Measurements from ENCODE around the gene CNN2. TPM values are rescaled to one million over a fixed set of nuclear protein-coding genes. Genes with fewer than 3 reads are reported as not detected.

CNN2 gene
- total and polyA plus RNA-seq, 2 of the 13 experiments (the other 11 are each of a cell fraction or from before 2014, with no cell fraction given) = 63.6 to 70.0 TPM

GRCh38 chr19:991932-992669 lies 34.3 kb upstream of the CNN2 start (continued):
- TF ChIP-seq ZNF639 (CRISPR knock-in tag; conservative IDR thresholded peaks at IDR 0.05) (no peak), ZNF24 (IDR thresholded peaks at IDR 0.05) (no peak), CBX1 (IDR thresholded peaks at IDR 0.05; ENCODE audit: low read depth) (no peak), ZNF530 (CRISPR knock-in tag; IDR thresholded peaks at IDR 0.05; ENCODE audit: low read depth) (no peak), SCMH1 (CRISPR knock-in tag; IDR thresholded peaks at IDR 0.05; ENCODE audit: borderline replicate concordance) (no peak), KLF16 (CRISPR knock-in tag; IDR thresholded peaks at IDR 0.05) (no peak), YEATS2 (CRISPR knock-in tag; IDR thresholded peaks at IDR 0.05; ENCODE audit: borderline replicate concordance) (no peak), NFRKB (IDR thresholded peaks at IDR 0.05) (no peak), SAFB2 (CRISPR knock-in tag; IDR thresholded peaks at IDR 0.05; ENCODE audit: borderline replicate concordance, low read depth) (no peak), ZNF615 (CRISPR knock-in tag; IDR thresholded peaks at IDR 0.05; ENCODE audit: borderline replicate concordance) (no peak), RXRA (CRISPR knock-in tag; IDR thresholded peaks at IDR 0.05) (peak; percentile 37; the same call in 1 of the 2 replicates), MIXL1 (CRISPR knock-in tag; IDR thresholded peaks at IDR 0.05) (no peak), TFE3 (CRISPR knock-in tag; IDR thresholded peaks at IDR 0.05) (no peak), MTF2 (CRISPR knock-in tag; IDR thresholded peaks at IDR 0.05; ENCODE audit: borderline replicate concordance) (no peak), ZNF331 (CRISPR knock-in tag; IDR thresholded peaks at IDR 0.05) (no peak), SP140L (CRISPR knock-in tag; IDR thresholded peaks at IDR 0.05; ENCODE audit: borderline replicate concordance) (no peak), MXD4 (CRISPR knock-in tag; IDR thresholded peaks at IDR 0.05) (no peak)
- TF ChIP-seq, protein P1, sequence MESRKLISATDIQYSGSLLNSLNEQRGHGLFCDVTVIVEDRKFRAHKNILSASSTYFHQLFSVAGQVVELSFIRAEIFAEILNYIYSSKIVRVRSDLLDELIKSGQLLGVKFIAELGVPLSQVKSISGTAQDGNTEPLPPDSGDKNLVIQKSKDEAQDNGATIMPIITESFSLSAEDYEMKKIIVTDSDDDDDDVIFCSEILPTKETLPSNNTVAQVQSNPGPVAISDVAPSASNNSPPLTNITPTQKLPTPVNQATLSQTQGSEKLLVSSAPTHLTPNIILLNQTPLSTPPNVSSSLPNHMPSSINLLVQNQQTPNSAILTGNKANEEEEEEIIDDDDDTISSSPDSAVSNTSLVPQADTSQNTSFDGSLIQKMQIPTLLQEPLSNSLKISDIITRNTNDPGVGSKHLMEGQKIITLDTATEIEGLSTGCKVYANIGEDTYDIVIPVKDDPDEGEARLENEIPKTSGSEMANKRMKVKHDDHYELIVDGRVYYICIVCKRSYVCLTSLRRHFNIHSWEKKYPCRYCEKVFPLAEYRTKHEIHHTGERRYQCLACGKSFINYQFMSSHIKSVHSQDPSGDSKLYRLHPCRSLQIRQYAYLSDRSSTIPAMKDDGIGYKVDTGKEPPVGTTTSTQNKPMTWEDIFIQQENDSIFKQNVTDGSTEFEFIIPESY (CRISPR knock-in tag; IDR thresholded peaks at IDR 0.05) = peak; percentile 97
- TF ChIP-seq, protein P2, sequence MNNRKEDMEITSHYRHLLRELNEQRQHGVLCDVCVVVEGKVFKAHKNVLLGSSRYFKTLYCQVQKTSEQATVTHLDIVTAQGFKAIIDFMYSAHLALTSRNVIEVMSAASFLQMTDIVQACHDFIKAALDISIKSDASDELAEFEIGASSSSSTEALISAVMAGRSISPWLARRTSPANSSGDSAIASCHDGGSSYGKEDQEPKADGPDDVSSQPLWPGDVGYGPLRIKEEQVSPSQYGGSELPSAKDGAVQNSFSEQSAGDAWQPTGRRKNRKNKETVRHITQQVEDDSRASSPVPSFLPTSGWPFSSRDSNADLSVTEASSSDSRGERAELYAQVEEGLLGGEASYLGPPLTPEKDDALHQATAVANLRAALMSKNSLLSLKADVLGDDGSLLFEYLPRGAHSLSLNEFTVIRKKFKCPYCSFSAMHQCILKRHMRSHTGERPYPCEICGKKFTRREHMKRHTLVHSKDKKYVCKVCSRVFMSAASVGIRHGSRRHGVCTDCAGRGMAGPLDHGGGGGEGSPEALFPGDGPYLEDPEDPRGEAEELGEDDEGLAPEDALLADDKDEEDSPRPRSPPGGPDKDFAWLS (CRISPR knock-in tag; IDR thresholded peaks at IDR 0.05; ENCODE audit: borderline replicate concordance) = no peak

Data from HepG2 (cell line).